T-cell (primary cell): Measurements from ENCODE around the gene LRP5. TPM values are rescaled to one million over a fixed set of nuclear protein-coding genes. Genes with fewer than 3 reads are reported as not detected.
A peak's percentile ranks its signal among the peaks of the same experiment; 100 is the strongest.

Source experiments
- ATAC-seq, 4 experiments: fragments of 200-7000 bp in 3 of 4; fragments of 150-1000 bp in 1 of 4; cut with Tn5 transposase; replicated peaks in 1 of 4; 1 replicate in 3 of 4; 2 replicates in 1 of 4; pipeline ENCODE4 v1.10.0; 2021; ENCODE audit warnings: moderate library complexity in 3 of 4, mild to moderate bottlenecking in 2 of 4, moderate number of reproducible peaks in 1 of 4
- CTCF ChIA-PET, 2 donors: fragments of 300-600 bp; sonication (Branson Sonifier 250); formaldehyde crosslinking; loops; one replicate each; lab custom pipeline; 2022; ENCODE audit warnings: antibody characterized with exemption in 2 of 2; lab: Charles Lee
- POLR2A ChIA-PET, 2 donors: fragments of 300-600 bp; sonication (Branson Sonifier 250); formaldehyde crosslinking; loops; one replicate each; lab custom pipeline; 2022; ENCODE audit warnings: antibody characterized with exemption in 2 of 2; lab: Charles Lee
- DNase-seq, 35 experiments: peaks; one replicate each; pipeline versions ENCODE4 v3.0.0 to v3.0.0-alpha.2; 2013 to 2023
- H3K27ac ChIP-seq: one replicate; pipeline ENCODE4 v1.5.1; 2013; ENCODE audit warnings: low read length
- H3K27me3 ChIP-seq, 2 experiments: replicated peaks in 1 of 2; 1 replicate in 1 of 2; 2 replicates in 1 of 2; pipeline versions ENCODE4 v1.6.1 to v1.7.0; 2013; ENCODE audit warnings: low read length in 1 of 2, mixed read lengths in 1 of 2; ENCODE audit not compliant: control insufficient read depth in 2 of 2, insufficient read depth in 2 of 2; ENCODE audit errors: extremely low read depth in 1 of 2
- H3K36me3 ChIP-seq, 2 donors: 1 replicate in 1 of 2; 2 replicates in 1 of 2; pipeline versions ENCODE4 v1.6.1 to v1.7.0; 2013; ENCODE audit warnings: low read length in 1 of 2; ENCODE audit not compliant: control insufficient read depth in 2 of 2, insufficient read depth in 1 of 2; ENCODE audit errors: extremely low read depth in 1 of 2
- H3K4me1 ChIP-seq, 2 experiments: 1 replicate in 1 of 2; 2 replicates in 1 of 2; pipeline versions ENCODE4 v1.6.1 to v1.7.0; 2013; ENCODE audit warnings: low read length in 2 of 2, mixed read lengths in 1 of 2; ENCODE audit not compliant: insufficient read depth in 2 of 2, control insufficient read depth in 1 of 2; ENCODE audit errors: extremely low read depth in 1 of 2
- H3K4me3 ChIP-seq, 2 donors: 1 replicate in 1 of 2; 2 replicates in 1 of 2; pipeline versions ENCODE4 v1.5.1 to v1.7.0; 2013; ENCODE audit warnings: mild to moderate bottlenecking in 2 of 2, low read length in 1 of 2, moderate library complexity in 1 of 2; ENCODE audit not compliant: control insufficient read depth in 1 of 2; ENCODE audit errors: extremely low read depth in 1 of 2
- H3K9me3 ChIP-seq: 2 replicates; pipeline ENCODE4 v1.7.0; 2013
- H3K27ac Mint-ChIP-seq, 2 donors: one replicate each; pipeline ENCODE4 v1.8.0; 2020 to 2021; ENCODE audit warnings: mild to moderate bottlenecking in 2 of 2, mixed read lengths in 2 of 2
- H3K27me3 Mint-ChIP-seq, 2 donors: one replicate each; pipeline ENCODE4 v1.8.0; 2021 to 2022; ENCODE audit warnings: mixed read lengths in 2 of 2
- H3K36me3 Mint-ChIP-seq: one replicate; pipeline ENCODE4 v1.8.0; 2021; ENCODE audit warnings: mixed read lengths
- H3K4me1 Mint-ChIP-seq, 3 donors: one replicate each; pipeline ENCODE4 v1.8.0; 2020 to 2022; ENCODE audit warnings: mixed read lengths in 3 of 3, mild to moderate bottlenecking in 1 of 3
- H3K4me3 Mint-ChIP-seq, 3 donors: one replicate each; pipeline ENCODE4 v1.8.0; 2020 to 2022; ENCODE audit warnings: mild to moderate bottlenecking in 3 of 3, mixed read lengths in 3 of 3, moderate library complexity in 3 of 3
- H3K9me3 Mint-ChIP-seq, 3 donors: one replicate each; pipeline ENCODE4 v1.8.0; 2020 to 2022; ENCODE audit warnings: mixed read lengths in 3 of 3
- WGBS: methylation state at CpG from one replicate; pipeline ENCODE4 v1.1.5; 2013; ENCODE audit warnings: missing lambda C conversion rate; ENCODE audit not compliant: insufficient coverage; 5-methylcytosine and 5-hydroxymethylcytosine counted together
- total RNA-seq, 35 experiments: library from RNA in 6 of 35; stranded (reverse) in 6 of 35; fragments of 120-200 nt in 1 of 35; gene quantifications; one replicate each; pipeline versions ENCODE4 v1.2.1 to v1.2.4 and lab custom pipeline; 2013 to 2026

The LRP5 gene
- total RNA-seq, 5 donors from 2014 or later (not counting 1 experiment from before 2014, with no cell fraction given) = 1.8 to 11.3 (median 7.0) TPM

- Mint-ChIP-seq H3K27ac (no peak overlapping the region), H3K27me3 (no peaks in the 10 kb centered on the region), H3K9me3 (no peaks in the 10 kb centered on the region), H3K36me3 (no peaks in the 10 kb centered on the region), H3K4me1 (peaks cover 0 to 2% (median 0%) of the 10 kb centered on the region in 3 donors), H3K4me3 (no peak overlapping the region)
- Histone ChIP-seq H3K4me3 (no peak overlapping the region), H3K27me3 (peaks cover 0 to 2% of the 10 kb centered on the region in 2 experiments), H3K4me1 (no peaks in the 10 kb centered on the region), H3K27ac (no peak overlapping the region), H3K36me3 (peaks cover 0 to 28% of the 10 kb centered on the region in 2 donors), H3K9me3 (no peaks in the 10 kb centered on the region)
- POLR2A ChIA-PET = no interaction called here
- DNase-seq (no peak), ATAC-seq (no peak)
- 89% methylated on average over 14 of the region's 16 CpGs for WGBS
- CTCF ChIA-PET = no interaction called here
Measured at GRCh38 chr11:68436162-68436888, 123.9 kb downstream of the LRP5 start.

GRCh38 chr11:68436985-68437926, 124.9 kb downstream of the LRP5 start:
- CTCF ChIA-PET = interaction anchor here in 1 of 2 donors (0.6 kb wide), 1 partner anchor 243 kb away, joined by 5 read pairs; no protein-coding TSS in a partner anchor

GRCh38 chr11:68437927-68438657, 125.7 kb downstream of the LRP5 start:
- peaks cover 0 to 2% of the 10 kb centered on the region in 2 experiments for H3K27me3 ChIP-seq
- ATAC-seq (no peak), DNase-seq (no peak)
- ChIA-PET CTCF (no interaction called here), POLR2A (no interaction called here)
- Mint-ChIP-seq H3K27me3 (no peaks in the 10 kb centered on the region), H3K4me3 (no peak overlapping the region), H3K36me3 (no peaks in the 10 kb centered on the region), H3K27ac (no peak overlapping the region), H3K4me1 (peaks cover 0 to 2% (median 0%) of the 10 kb centered on the region in 3 donors), H3K9me3 (no peaks in the 10 kb centered on the region)
- no peaks in the 10 kb centered on the region for H3K9me3 ChIP-seq
- no peaks in the 10 kb centered on the region for H3K4me1 ChIP-seq
- peaks cover 0 to 20% of the 10 kb centered on the region in 2 donors for H3K36me3 ChIP-seq
- no peak overlapping the region for H3K27ac ChIP-seq
- WGBS = 95% methylated on average over 23 of the region's 34 CpGs
- H3K4me3 ChIP-seq = no peak overlapping the region

More at GRCh38 chr11:68436985-68437926, 124.9 kb downstream of the LRP5 start:
- H3K27me3 Mint-ChIP-seq = no peaks in the 10 kb centered on the region
- no peak overlapping the region for H3K4me3 Mint-ChIP-seq
- Histone ChIP-seq H3K36me3 (peaks cover 0 to 23% of the 10 kb centered on the region in 2 donors), H3K27me3 (peaks cover 0 to 2% of the 10 kb centered on the region in 2 experiments), H3K9me3 (no peaks in the 10 kb centered on the region), H3K27ac (no peak overlapping the region), H3K4me1 (no peaks in the 10 kb centered on the region), H3K4me3 (no peak overlapping the region)
- WGBS = 87% methylated on average over 31 of the region's 34 CpGs
- H3K36me3 Mint-ChIP-seq = no peaks in the 10 kb centered on the region
- H3K4me1 Mint-ChIP-seq = peaks cover 0 to 2% (median 0%) of the 10 kb centered on the region in 3 donors
- ATAC-seq = peak in 2 of 4 experiments; percentile 17 to 50
- no peak overlapping the region for H3K27ac Mint-ChIP-seq
- H3K9me3 Mint-ChIP-seq = no peaks in the 10 kb centered on the region
- POLR2A ChIA-PET = no interaction called here
- no peak for DNase-seq

GRCh38 chr11:68438658-68439259, 126.4 kb downstream of the LRP5 start:
- Histone ChIP-seq H3K4me3 (no peak overlapping the region), H3K27ac (no peak overlapping the region), H3K4me1 (no peaks in the 10 kb centered on the region), H3K9me3 (no peaks in the 10 kb centered on the region), H3K27me3 (peaks cover 0 to 2% of the 10 kb centered on the region in 2 experiments), H3K36me3 (peaks cover 0 to 16% of the 10 kb centered on the region in 2 donors)
- ChIA-PET POLR2A (no interaction called here), CTCF (no interaction called here)
- Mint-ChIP-seq H3K4me1 (peaks cover 0 to 2% (median 0%) of the 10 kb centered on the region in 3 donors), H3K27me3 (no peaks in the 10 kb centered on the region), H3K36me3 (no peaks in the 10 kb centered on the region), H3K27ac (no peak overlapping the region), H3K9me3 (no peaks in the 10 kb centered on the region), H3K4me3 (no peak overlapping the region)
- no peak for DNase-seq
- ATAC-seq = no peak
- WGBS = 83% methylated on average over 3 of the region's 6 CpGs

- no peaks in the 10 kb centered on the region for H3K9me3 ChIP-seq
- Mint-ChIP-seq H3K27ac (no peak overlapping the region), H3K4me3 (no peak overlapping the region), H3K36me3 (no peaks in the 10 kb centered on the region), H3K27me3 (no peaks in the 10 kb centered on the region), H3K4me1 (peaks cover 0 to 2% (median 0%) of the 10 kb centered on the region in 3 donors), H3K9me3 (no peaks in the 10 kb centered on the region)
- DNase-seq = no peak
- POLR2A ChIA-PET = no interaction called here
- CTCF ChIA-PET = no interaction called here
- WGBS = 92% methylated on average over 16 of the region's 38 CpGs
- H3K36me3 ChIP-seq = peaks cover 0 to 14% of the 10 kb centered on the region in 2 donors
- no peak for ATAC-seq
- H3K27me3 ChIP-seq = peaks cover 0 to 2% of the 10 kb centered on the region in 2 experiments
- no peaks in the 10 kb centered on the region for H3K4me1 ChIP-seq
- no peak overlapping the region for H3K4me3 ChIP-seq
- no peak overlapping the region for H3K27ac ChIP-seq
Measured at GRCh38 chr11:68439355-68440065, 127.1 kb downstream of the LRP5 start.
